GM18870 (cell line): ENCODE data around the gene RAB3C.

Experiments
- ATAC-seq: cut with Tn5 transposase; IDR thresholded peaks from one replicate; pipeline ENCODE4 v1.9.1; 2021; ENCODE audit warnings: moderate library complexity; ENCODE audit not compliant: unreplicated experiment

The RAB3C gene

GRCh38 chr5:58718269-58718978 lies 135.5 kb downstream of the RAB3C start:
- ATAC-seq: no peak

- ATAC-seq: no peak
Measured at GRCh38 chr5:58722160-58722559, 139.3 kb downstream of the RAB3C start.

GRCh38 chr5:58724992-58725391 lies 142.1 kb downstream of the RAB3C start:
- ATAC-seq: no peak

- ATAC-seq: no peak
Measured at GRCh38 chr5:58731641-58732040, 148.8 kb downstream of the RAB3C start.

GRCh38 chr5:58735637-58736036 lies 152.8 kb downstream of the RAB3C start:
- ATAC-seq: no peak

- no peak for ATAC-seq
Measured at GRCh38 chr5:58736214-58736613, 153.3 kb downstream of the RAB3C start.

GRCh38 chr5:58737671-58738070 lies 154.8 kb downstream of the RAB3C start:
- no peak for ATAC-seq

- no peak for ATAC-seq
Measured at GRCh38 chr5:58738336-58738735, 155.5 kb downstream of the RAB3C start.

GRCh38 chr5:58739051-58739450 lies 156.2 kb downstream of the RAB3C start:
- ATAC-seq: no peak

- ATAC-seq: no peak
Measured at GRCh38 chr5:58740956-58741355, 158.1 kb downstream of the RAB3C start.

GRCh38 chr5:58745350-58745749 lies 162.5 kb downstream of the RAB3C start:
- ATAC-seq: no peak

GRCh38 chr5:58746321-58746720 lies 163.4 kb downstream of the RAB3C start:
- no peak for ATAC-seq

GRCh38 chr5:58750036-58750435 lies 167.2 kb downstream of the RAB3C start:
- no peak for ATAC-seq

- ATAC-seq: no peak
Measured at GRCh38 chr5:58751222-58751837, 168.5 kb downstream of the RAB3C start.

GRCh38 chr5:58752104-58752503 lies 169.2 kb downstream of the RAB3C start:
- ATAC-seq: no peak

GRCh38 chr5:58753446-58753845 lies 170.6 kb downstream of the RAB3C start:
- ATAC-seq: no peak

- ATAC-seq: no peak
Measured at GRCh38 chr5:58754250-58754649, 171.4 kb downstream of the RAB3C start.

- no peak for ATAC-seq
Measured at GRCh38 chr5:58755397-58755796, 172.5 kb downstream of the RAB3C start.

- peak; percentile 96 for ATAC-seq
Measured at GRCh38 chr5:58759745-58760144, 176.9 kb downstream of the RAB3C start.

- no peak for ATAC-seq
Measured at GRCh38 chr5:58760222-58760621, 177.3 kb downstream of the RAB3C start.

- no peak for ATAC-seq
Measured at GRCh38 chr5:58761407-58761806, 178.5 kb downstream of the RAB3C start.

GRCh38 chr5:58763390-58763789 lies 180.5 kb downstream of the RAB3C start:
- ATAC-seq: no peak

- no peak for ATAC-seq
Measured at GRCh38 chr5:58764199-58764598, 181.3 kb downstream of the RAB3C start.
